Measurements from ENCODE around the gene IGSF8.
"Not testable (repeated sequence)": the region's sequence is repeated elsewhere in the genome, so short reads cannot be mapped to it uniquely, and the experiment has no call there.

The IGSF8 gene

DNA sequence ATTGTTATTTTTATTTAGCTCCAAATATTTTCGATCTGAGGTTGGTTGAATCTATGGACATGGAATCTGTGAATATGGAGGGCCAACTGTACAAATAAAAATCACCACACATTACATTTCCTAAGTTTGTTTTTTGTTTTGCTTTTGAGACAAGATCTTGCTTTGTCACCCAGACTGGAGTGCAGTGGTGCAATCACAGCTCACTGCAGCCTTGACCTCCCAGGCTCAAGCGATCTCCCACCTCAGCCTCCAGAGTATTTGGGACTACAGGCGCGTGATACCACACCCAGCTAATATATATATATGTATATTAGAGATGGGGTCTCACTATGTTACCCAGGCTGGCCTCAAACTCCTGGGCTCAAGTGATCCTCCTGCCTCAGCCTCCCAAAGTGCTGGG lies 27.9 kb upstream of the IGSF8 start:
- not testable (repeated sequence) for DNase-seq (ENCODE audit: low spot score)

DNA sequence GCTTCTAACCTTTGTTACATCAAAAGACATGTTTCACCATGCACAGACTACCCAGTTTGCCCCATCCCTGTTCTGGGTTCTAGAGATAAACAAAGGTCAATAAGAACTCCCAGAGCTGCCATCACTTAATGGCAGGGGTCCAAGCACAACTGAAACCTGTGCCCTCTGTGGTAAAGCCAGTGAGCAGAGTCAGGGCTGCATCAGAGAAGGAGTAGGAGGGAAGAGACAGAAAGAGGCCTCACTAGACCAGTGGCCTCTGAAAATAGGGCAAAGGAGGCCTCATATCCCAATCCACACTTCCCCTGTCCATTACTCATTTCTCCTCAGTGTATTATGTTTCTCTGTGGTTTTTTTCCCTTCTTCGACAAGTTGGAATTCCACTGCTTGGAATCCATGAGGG lies 27.3 kb upstream of the IGSF8 start:
- no peak for DNase-seq (ENCODE audit: low spot score)

DNA sequence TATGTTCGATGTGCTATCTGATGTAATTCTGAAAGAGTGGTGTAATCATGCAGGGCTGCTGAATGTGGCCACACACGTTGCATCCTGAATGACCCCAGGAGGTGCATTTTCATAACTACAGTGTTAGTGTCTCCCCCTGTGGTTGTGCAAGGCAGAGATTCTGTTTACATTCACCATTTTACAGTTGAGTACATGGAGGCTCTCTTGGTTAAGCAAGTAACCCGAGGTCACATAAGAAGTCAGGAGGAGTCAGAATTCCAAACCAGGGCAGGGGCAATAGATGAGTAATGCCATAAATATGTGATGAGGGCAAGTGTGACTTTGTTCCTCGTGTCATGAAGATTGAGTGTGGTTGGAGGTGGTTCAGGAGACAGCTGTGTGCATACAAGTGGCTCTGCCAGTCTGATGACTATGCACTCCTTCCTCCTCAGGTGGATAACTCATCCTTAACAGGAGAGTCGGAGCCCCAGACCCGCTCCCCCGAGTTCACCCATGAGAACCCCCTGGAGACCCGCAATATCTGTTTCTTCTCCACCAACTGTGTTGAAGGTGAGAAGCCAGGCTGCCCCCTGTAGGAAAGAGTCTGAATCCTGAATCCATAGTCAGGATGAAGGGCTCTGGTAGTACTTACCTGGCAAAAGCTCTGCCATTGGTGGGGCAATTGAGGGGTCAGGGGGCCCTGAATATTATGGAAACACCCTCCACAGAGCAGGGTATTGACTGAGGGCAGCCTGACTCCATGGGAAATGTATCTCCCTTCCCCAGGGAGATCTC lies 26.5 kb upstream of the IGSF8 start:
- DNase-seq (ENCODE audit: low spot score) = no peak

DNA sequence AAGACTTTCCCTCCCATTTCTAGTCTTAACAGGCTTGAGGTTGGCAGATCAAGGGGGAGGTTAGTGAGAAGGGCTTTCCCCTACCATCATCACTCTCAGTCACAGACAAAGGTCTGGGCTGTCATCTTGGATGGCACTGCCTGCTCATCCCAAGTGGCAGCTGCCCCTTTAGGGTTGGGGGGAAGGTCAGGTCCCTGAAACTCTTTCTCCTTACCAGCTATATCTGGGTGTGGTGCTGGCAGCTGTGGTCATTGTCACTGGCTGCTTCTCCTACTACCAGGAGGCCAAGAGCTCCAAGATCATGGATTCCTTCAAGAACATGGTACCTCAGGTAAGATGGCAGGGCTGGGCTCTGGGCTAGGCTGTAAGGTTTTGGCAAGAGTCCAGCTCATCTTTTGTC lies 25.3 kb upstream of the IGSF8 start:
- no peak for DNase-seq (ENCODE audit: low spot score)

DNA sequence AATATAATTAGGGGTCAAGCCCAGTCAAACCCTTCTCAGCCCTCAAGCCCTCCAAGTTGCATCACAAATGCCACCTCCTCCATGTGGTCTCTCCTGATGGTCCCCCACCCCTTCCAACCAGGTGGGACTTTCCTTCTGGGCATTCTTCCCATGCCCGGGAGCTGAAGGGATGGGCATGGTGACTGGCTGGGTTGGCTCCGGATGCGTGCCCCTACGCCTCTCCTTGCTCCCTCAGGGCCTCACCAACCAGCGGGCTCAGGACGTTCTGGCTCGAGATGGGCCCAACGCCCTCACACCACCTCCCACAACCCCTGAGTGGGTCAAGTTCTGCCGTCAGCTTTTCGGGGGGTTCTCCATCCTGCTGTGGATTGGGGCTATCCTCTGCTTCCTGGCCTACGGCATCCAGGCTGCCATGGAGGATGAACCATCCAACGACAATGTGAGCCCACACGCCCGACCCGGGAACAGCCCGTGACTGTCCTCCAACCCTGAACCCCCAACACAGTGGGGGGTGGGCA lies 24.6 kb upstream of the IGSF8 start:
- DNase-seq (ENCODE audit: low spot score) = no peak

DNA sequence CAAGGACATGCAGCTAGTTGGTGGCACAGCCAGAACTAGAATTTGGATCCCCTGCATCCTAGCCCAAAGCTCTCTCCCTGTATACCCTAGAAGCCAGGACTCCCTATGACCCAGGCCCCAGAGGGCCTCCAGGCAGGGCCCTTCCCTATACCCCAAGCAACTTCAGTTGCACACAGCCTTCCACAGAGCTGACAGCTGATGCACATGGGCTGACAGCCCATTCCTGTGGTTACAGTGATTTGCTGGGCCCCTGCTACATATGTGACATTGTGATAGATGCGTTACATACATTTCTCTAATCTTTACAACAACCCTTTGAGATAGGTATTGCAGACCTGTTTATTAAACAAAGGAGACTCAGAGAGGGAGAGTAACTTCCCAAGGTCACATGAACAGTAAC lies 23.0 kb upstream of the IGSF8 start:
- DNase-seq (ENCODE audit: low spot score) = no peak

DNA sequence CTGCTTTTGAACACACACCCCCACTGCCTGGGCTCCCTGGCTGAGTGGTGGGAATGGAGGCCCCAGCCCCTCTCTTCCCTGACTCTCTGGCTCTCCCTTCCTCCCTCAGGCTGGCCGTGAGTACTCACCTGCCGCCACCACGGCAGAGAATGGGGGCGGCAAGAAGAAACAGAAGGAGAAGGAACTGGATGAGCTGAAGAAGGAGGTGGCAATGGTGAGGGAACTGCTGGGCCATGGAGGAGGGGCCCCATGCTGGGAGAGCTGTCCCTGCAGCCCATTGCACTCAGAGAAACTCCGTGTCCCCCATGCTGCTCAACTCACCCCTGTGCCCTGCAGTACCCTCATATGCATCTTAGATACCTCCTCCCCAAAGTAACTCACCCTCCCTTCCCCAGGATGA lies 22.4 kb upstream of the IGSF8 start:
- no peak for DNase-seq (ENCODE audit: low spot score)

DNA sequence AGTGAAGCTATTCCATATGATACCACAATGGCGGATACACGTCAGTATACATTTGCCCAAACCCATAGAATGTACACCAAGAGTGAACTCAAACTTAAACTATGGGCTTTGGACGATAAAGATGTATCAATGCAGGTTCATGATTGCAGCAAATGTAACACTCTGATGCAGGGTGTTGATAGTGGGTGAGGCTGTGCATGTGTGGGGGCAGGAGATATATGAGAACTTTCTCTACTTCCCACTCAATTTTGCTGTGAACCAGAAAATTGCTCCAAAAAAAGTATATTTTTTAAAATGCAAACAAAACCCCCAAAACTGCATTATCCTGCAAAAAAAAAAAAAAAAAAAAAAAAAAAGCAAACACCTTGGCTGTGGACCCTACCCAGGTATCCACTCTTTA lies 20.5 kb upstream of the IGSF8 start:
- DNase-seq (ENCODE audit: low spot score) = no peak

DNA sequence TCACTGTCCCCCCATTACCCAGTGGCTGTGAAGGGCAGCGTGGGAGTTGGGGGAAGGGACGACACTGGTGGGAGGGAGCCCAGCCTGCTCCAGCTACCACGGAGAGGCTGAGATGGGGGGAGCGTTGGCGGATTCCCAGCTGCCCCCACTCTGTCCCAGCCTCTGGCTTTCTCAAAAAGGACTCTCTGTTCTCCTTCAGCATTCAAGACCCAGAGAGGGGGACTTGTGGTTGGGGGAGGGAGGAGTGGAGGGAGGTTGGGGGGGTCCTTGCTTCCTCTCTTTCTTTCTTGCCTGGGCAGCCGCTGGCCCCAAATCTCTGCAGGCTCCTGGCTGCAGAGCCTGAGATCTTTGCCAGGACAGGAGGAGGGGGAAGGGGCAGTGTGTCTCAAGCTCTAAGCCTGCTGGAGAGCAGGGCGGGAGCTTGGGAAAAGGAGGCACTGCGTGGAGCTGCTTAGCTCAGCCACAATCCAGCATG lies 19.3 kb upstream of the IGSF8 start:
- no peak for DNase-seq (ENCODE audit: low spot score)

DNA sequence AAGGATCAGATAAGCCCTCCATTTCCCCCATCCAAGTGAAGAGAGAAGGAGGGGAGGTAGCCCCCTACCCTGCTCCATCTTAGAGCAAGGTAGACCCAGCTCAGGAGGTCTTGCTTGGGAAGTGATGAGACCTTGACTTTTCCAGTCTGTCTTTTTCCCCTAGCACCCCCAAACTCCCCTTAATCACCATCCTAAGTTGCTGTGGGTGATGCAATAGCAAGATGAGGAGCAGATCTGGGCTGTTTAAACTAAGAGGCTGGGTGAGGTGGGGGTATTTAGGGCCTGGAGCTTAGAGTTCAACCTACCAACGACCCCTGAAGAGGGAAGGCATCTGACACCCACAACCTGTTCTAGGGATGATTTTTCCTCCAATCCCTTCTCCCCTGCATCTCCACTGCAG lies 18.9 kb upstream of the IGSF8 start:
- DNase-seq (ENCODE audit: low spot score) = no peak

DNA sequence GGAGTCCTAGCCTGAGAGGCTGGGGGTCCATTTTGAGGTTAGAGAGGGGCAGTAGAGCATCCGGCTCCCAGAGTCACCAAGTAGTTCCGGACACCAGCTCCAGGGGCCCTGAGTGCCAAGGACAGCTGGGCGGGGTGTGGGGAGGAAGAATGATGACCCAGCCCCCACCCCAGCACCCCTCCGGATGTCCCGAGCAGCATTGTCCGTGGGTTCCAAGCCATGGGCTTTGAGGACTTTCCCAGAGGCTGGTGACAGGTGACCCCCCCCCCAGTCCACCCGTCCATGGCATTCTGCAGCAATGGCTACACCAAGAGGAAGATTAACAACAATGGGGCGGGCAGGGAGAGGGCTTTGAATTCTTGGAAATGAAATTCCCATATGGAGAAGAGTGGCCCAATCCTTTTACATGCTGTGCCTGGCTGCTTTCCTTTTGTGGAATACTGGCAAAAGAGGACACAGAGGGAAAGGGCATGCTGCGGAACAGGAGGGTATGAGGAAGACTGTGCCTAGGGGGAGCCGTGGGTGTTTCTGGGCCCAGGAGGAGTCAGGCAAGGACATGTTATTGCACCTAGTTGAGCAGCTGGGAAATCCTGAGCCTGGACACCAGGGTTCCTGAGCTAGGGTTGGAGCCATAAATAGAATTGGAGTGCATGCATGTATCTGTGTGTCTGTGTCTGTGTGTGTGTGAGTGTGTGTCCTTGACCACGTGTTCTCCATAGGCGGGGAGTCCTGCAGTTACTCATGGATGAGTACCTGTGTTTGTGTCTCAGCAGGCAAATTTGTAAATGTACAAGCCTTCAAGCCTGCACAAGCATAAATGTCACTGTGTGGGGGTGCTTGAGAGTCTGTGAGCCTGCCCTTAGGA lies 18.1 kb upstream of the IGSF8 start:
- no peak for DNase-seq (ENCODE audit: low spot score)

DNA sequence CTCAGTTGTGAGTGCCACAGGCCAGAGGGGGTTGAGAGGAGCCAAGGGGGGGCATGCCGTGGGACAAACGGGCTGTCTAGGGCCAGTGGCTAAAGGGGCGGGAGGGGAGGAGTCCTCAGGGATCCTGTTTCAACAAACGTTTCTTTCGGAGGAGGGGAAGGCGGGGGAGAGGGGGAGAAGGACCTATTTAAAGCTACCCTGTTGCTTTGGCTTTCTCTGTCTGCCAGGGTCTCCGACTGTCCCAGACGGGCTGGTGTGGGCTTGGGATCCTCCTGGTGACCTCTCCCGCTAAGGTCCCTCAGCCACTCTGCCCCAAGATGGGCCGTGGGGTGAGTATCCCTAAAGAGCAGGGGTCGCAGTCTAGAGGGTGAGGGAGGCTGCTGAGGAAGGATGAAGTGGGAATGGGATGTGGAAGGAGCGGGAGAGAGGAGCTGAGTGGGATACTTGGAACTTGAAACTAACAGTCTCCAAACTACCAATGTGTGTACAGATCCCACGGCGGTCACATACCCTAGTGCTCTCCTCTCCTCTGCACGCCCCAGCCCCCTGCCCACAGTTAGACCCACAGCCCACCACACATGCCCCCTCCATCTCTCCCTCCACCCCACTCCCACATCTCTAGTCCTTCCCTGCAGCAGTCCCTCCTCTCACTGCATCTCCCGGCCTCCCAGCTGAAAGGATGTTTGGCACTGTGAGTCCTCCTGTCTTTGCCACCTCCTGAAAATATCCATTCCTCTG lies 17.3 kb upstream of the IGSF8 start, which contains the start of gene ATP1A2:
Gene ATP1A2 (plus strand): TSS at position 215 of the 738 bp plus-strand sequence. CDS start 103 bp downstream, at position 318.
- no peak for DNase-seq (ENCODE audit: low spot score)

DNA sequence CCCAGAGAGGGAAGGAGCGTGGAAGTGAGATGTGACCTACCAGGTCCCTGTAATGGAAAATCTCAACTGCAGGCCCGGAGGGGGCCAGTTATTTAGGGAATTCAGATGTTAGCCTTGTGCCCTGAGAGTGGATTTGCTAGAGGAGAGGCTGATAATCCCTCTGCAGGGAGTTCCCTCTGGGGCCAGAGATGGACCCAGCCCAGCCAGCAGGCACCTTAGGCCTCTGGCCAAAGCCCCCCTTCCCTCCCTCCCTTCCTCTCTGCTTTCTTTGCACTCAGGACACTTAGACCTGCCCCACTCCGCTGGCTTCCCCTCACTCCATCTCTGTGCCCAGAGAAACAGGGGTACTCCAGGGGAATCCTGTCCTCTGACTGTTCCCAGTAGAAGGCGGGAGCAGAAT lies 15.7 kb upstream of the IGSF8 start:
- no peak for DNase-seq (ENCODE audit: low spot score)

DNA sequence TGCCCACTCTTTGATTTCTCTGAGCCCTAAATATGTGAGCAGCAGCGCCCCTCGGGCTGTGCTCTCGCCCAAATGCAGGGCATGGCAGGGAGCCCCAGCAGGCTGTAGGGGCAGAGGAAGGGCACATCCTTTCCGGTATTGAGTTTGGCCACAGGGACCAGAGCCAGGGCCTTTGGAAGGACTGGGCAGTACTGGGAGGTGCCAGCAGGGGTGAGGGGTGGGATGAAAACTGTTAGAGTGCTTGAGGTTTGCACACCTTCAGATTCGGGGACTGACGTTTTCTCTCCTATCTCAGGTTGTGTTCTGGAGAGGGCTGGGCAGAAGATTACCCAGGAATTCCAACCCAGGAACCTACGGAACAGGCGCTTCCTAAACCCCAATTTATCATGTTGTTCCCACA lies 15.0 kb upstream of the IGSF8 start:
- DNase-seq (ENCODE audit: low spot score) = no peak

DNA sequence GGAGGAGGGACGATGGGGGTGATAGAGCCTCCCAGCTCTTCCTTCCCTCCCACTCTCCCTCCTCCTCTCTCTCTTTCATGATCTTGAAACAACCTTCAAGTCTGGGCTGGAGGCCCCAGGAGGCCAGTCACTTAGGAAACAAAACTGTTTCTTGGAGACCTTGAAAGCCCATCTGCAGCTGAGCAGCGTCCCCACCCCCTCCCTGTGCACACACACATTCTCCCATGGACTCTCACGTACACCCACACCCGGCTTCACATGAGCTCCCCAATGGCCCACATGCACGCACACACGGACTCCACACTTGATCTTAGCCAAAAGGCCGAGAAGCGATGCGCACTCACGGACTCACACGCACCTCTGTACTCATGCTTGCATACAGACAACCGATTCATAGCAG lies 13.9 kb upstream of the IGSF8 start:
- DNase-seq (ENCODE audit: low spot score) = no peak

DNA sequence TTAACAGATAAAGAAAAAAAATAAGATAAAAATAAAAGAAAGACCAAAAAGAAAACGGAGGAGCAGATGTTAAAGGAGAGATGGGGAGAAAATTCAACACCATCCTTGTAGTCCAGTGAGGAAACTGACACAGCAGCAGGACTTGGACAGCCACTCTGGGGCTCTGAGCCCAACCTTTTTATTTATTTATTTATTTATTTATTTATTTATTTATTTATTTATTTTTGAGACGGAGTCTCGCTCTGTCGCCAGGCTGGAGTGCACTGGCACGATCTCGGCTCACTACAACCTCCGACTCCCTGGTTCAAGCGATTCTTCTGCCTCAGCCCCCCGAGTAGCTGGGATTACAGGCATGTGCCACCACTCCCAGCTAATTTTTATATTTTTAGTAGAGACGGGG lies 13.0 kb upstream of the IGSF8 start:
- DNase-seq (ENCODE audit: low spot score) = not testable (repeated sequence)

DNA sequence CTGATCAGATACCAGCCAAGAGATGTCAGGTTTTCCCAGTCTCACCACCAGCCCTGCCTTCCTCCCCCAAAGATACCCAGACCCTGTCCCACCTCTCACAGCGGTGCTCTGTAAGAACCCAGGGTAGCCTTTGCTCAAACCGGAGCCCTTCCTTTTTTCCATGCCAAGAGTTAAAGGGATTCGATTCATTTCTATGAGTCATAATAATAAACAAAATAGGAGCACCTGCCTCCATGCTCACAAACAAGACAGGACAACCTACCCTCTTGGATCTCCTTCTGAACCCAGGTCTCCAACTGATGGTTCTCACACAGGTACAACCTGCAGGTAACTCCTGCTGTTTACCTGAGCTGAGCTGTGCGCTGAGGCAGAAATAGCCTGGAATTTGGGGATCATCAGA lies 11.3 kb upstream of the IGSF8 start:
- DNase-seq (ENCODE audit: low spot score) = no peak

DNA sequence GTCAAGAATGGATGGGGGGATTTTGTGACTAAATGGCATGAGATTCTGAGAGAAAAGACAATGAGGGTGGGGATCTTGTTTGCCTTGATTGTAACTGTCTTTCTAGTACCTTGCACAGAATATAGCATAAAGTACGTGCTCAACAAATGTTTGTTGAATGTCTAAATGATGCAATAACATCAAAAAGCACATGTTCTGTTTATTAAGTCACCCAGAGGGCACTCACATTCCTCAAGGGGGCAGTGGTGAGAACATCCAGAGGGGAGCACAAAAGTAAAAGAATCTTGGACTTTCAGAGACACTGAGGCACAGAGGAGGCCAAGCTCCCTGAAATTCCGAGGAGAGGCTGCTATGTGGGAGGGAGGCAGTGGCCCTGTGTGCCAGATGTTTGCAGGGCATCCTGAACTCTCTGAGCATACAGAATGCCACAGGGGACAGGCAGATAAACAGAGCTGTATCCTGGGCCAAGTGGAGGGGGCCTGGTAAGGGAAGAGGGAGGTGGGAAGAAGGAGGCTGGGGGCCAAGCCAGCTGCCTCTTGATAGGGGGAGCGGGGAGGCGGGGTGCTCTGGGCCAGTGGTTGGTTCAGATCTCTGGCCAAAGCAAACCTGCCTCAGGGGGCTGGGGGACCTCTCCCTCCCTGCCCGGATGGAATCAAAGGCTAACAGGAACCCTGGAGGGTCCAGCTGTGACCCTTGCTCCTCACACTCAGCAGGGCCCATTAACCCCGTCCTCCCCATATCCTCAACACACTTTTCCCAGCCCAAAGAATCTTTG lies 10.7 kb upstream of the IGSF8 start:
- DNase-seq (ENCODE audit: low spot score) = peak; percentile 33

DNA sequence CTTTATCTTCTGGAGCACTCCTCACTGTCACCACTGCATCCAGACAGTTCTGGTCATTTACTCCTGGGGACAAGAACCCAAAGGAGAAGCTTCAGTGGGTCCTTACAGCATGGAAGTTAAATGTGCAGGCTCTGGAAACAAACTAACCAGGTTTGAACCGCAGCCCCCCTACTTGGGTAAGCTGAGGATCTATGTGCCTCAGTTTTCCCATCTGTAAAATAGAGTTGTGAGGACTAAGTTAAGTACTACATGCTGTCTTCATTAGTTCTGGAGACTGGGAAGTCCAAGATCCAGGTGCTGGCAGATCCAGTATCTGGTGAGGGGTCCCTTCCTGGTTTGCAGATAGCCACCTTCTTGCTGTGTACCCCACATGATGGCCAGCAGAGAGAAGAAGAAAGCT lies 9.1 kb upstream of the IGSF8 start:
- no peak for DNase-seq (ENCODE audit: low spot score)

DNA sequence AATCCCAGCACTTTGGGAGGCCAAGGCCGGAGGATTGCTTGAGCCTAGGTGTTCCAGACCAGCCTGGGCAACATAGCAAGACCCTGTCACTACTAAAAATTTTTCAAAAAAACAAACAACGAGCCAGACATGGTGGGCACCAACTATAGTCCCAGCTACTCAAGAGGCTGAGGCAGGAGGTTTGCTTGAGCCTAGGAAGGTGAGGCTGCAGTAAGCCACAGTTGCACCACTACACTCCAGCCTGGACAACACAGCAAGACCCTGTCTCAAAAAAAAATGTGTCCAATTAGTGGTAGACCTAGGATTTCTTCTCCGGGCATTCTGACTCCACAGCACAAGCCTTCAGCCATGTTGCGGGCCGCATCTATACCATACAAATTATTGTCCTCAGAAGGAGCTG lies 6.7 kb upstream of the IGSF8 start:
- DNase-seq (ENCODE audit: low spot score) = no peak

DNA sequence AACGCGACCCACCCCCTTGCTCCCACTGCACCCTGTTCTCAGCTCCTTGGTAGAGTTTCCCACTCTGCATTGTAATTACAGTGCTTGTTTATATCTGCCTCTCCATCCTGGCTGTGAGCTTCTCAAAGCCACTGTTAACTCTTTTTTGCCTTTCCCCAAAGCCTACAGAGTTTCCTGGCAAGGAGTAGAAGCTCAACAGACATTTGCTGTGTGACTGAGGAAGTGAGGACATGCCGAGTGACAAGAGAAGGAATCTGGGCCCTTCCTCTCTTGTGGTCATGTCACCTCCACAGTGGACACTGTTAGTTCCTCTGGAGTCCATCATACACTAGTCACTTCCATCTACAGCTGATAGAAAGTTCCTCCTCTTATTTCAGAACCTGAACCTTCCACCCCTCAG lies 6.1 kb upstream of the IGSF8 start:
- no peak for DNase-seq (ENCODE audit: low spot score)
